CD4-positive, alpha-beta T cell treated with Interleukin-2 at 100 ng/mL for 4 hours (primary cell): ENCODE measurements around the gene NLRP5.
"Not testable (repeated sequence)": the region's sequence is repeated elsewhere in the genome, so short reads cannot be mapped to it uniquely, and the experiment has no call there.

ENCODE experiments used
- DNase-seq: peaks from one replicate; pipeline ENCODE4 v3.0.0-alpha.2; 2020; ENCODE audit warnings: low spot score

The NLRP5 gene

GRCh38 chr19:55986487-55986886 lies at the start of gene NLRP5:
TSS of gene NLRP5 (plus strand) at chr19:55986775.
- no peak for DNase-seq

GRCh38 chr19:55939206-55939605 lies 47.4 kb upstream of the NLRP5 start:
- DNase-seq, result no peak

GRCh38 chr19:55940306-55940705 lies 46.3 kb upstream of the NLRP5 start:
- DNase-seq, result no peak

- no peak for DNase-seq
Measured at GRCh38 chr19:55947532-55947931, 39.0 kb upstream of the NLRP5 start, which contains the start of gene NLRP8. TSS of gene NLRP8 (plus strand) at chr19:55947832.

- not testable (repeated sequence) for DNase-seq
Measured at GRCh38 chr19:55950566-55950965, 36.0 kb upstream of the NLRP5 start.

- DNase-seq, result no peak
Measured at GRCh38 chr19:55956431-55956830, 30.1 kb upstream of the NLRP5 start.

GRCh38 chr19:55958356-55958755 lies 28.2 kb upstream of the NLRP5 start:
- no peak for DNase-seq

GRCh38 chr19:55959996-55960675 lies 26.4 kb upstream of the NLRP5 start:
- no peak for DNase-seq

GRCh38 chr19:55962186-55962585 lies 24.4 kb upstream of the NLRP5 start:
- no peak for DNase-seq

GRCh38 chr19:55973982-55974381 lies 12.6 kb upstream of the NLRP5 start:
- no peak for DNase-seq

- DNase-seq, result no peak
Measured at GRCh38 chr19:55980415-55980814, 6.2 kb upstream of the NLRP5 start.

GRCh38 chr19:55985254-55985653 lies 1.3 kb upstream of the NLRP5 start:
- no peak for DNase-seq

GRCh38 chr19:55990831-55991230 lies 4.3 kb downstream of the NLRP5 start:
- DNase-seq, result no peak

- no peak for DNase-seq
Measured at GRCh38 chr19:55993492-55993891, 6.9 kb downstream of the NLRP5 start.

GRCh38 chr19:56014765-56015164 lies 28.2 kb downstream of the NLRP5 start:
- no peak for DNase-seq

- no peak for DNase-seq
Measured at GRCh38 chr19:56015756-56016155, 29.2 kb downstream of the NLRP5 start.

- not testable (repeated sequence) for DNase-seq
Measured at GRCh38 chr19:56019325-56019724, 32.8 kb downstream of the NLRP5 start.

GRCh38 chr19:56020355-56020975 lies 33.9 kb downstream of the NLRP5 start:
- not testable (repeated sequence) for DNase-seq

GRCh38 chr19:56026769-56027168 lies 40.2 kb downstream of the NLRP5 start:
- DNase-seq, result no peak

GRCh38 chr19:56053596-56053995 lies 67.0 kb downstream of the NLRP5 start:
- DNase-seq, result no peak

- DNase-seq, result peak; percentile 62
Measured at GRCh38 chr19:56066152-56067023, 79.8 kb downstream of the NLRP5 start.

- no peak for DNase-seq
Measured at GRCh38 chr19:56069642-56070041, 83.1 kb downstream of the NLRP5 start.

- DNase-seq, result no peak
Measured at GRCh38 chr19:56071151-56071550, 84.6 kb downstream of the NLRP5 start.
